ENCODE measurements around the gene HSD11B2. TPM values are rescaled to one million over a fixed set of nuclear protein-coding genes. Genes with fewer than 3 reads are reported as not detected.

HSD11B2 gene
- total RNA-seq, 2 donors from 2014 or later = not detected

DNA sequence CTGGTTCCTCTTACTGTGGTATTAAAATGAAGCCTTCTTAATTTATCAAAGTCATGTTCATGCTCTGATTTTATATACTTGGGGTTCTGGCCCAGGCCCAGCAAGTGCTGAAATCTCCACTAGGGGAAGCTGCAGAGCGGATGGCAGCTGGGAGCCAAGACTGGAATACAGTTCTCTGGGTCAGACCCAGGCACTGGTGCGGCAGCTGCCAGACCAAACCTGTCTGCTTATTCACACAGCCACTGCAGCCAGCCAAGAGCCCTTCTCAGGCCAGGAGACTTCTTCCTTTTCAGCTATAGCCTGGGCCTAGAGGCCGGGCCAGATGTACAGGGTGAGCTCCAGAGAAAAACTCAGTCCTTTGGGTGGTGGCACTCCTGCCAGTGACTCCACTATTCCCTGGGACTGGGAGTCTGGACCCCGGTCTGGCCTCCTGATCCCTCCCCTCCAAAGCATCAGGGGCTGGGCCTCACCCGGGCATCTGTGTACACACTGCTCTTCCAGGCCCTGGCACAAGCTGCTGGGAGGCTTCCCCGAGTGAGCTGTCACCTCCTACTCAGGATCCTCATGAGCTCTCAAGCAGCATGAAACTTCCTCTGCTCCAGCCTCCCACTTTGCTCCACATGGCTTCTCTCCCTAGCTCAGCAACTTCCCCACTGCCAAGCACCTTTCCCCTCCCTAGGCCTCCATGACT is 25.6 kb downstream of the HSD11B2 start:
- Histone ChIP-seq H3K4me3 (no peak overlapping the region), H3K27ac (peak overlapping the region; percentile 40), H3K9me3 (no peaks in the 10 kb centered on the region), H3K27me3 (replicated peaks; ENCODE audit: insufficient read depth) (no peaks in the 10 kb centered on the region), H3K36me3 (peaks cover 15% of the 10 kb centered on the region), H3K4me1 (ENCODE audit: control insufficient read depth in 1 of 2, low read depth in 2 of 2) (peaks cover 32 to 58% of the 10 kb centered on the region in 2 donors)
- DNase-seq (ENCODE audit: low spot score) (peak; percentile 41), ATAC-seq (ENCODE audit: insufficient number of reproducible peaks, low FRiP score, low read depth) (peak; percentile 52)
- TF ChIP-seq, protein P1, sequence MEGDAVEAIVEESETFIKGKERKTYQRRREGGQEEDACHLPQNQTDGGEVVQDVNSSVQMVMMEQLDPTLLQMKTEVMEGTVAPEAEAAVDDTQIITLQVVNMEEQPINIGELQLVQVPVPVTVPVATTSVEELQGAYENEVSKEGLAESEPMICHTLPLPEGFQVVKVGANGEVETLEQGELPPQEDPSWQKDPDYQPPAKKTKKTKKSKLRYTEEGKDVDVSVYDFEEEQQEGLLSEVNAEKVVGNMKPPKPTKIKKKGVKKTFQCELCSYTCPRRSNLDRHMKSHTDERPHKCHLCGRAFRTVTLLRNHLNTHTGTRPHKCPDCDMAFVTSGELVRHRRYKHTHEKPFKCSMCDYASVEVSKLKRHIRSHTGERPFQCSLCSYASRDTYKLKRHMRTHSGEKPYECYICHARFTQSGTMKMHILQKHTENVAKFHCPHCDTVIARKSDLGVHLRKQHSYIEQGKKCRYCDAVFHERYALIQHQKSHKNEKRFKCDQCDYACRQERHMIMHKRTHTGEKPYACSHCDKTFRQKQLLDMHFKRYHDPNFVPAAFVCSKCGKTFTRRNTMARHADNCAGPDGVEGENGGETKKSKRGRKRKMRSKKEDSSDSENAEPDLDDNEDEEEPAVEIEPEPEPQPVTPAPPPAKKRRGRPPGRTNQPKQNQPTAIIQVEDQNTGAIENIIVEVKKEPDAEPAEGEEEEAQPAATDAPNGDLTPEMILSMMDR (IDR thresholded peaks at IDR 0.05) = peak; percentile 73

DNA sequence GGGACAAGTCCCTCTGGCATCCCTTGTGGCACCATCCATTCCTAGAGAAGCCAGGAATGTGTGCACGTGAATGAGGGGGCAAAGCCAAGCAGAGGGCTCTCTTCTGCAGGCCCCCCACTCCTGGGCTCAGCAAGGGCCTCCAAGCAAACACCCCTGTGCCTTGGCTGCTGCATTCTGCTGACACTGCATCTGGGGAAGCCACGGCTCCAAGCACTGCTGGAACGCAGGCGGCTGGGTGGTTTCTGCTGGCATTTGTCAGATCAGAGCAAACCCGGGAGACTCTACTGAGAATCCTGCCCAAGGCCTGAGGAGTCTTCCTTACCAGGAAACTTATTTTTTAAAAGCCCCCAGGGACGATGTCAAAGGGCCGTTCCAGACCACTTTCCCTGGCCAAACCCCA is 26.7 kb downstream of the HSD11B2 start:
- TF ChIP-seq, protein P1 (IDR thresholded peaks at IDR 0.05) = no peak
- peaks cover 32 to 64% of the 10 kb centered on the region in 2 donors for H3K4me1 ChIP-seq (ENCODE audit: control insufficient read depth in 1 of 2, low read depth in 2 of 2)
- H3K36me3 ChIP-seq = peaks cover 9% of the 10 kb centered on the region
- H3K27me3 ChIP-seq (replicated peaks; ENCODE audit: insufficient read depth) = no peaks in the 10 kb centered on the region
- H3K9me3 ChIP-seq = no peaks in the 10 kb centered on the region
- ATAC-seq (ENCODE audit: insufficient number of reproducible peaks, low FRiP score, low read depth) = no peak
- no peak for DNase-seq (ENCODE audit: low spot score)
- H3K27ac ChIP-seq = peak overlapping the region; percentile 18 to 77
- no peak overlapping the region for H3K4me3 ChIP-seq

DNA sequence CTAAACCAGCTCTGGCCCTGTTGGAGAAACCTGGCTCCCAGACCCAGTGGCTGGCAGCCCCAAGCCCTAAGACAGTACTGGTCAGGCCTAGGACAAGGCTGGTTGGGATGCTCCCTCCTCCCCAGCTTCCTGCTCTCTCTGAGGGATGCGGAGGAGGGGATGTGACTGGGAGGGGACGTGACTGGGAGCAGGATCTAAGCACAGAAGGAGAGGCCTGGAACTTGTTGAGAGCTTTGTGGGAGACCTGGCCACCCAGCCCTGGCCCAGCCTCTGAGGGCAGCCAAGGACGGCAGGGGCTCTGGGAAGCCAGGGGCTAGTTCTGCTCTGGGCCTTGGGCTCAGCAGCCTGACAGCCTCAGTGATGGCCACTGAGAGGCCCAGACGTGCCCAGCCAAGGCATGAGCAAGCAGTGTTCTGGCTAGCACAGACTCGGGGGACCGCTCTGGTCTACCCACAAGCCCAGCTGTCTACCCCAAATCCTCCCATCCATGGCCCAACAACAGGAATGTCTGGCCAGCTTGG is 27.3 kb downstream of the HSD11B2 start:
- peaks cover 32 to 64% of the 10 kb centered on the region in 2 donors for H3K4me1 ChIP-seq (ENCODE audit: control insufficient read depth in 1 of 2, low read depth in 2 of 2)
- H3K27ac ChIP-seq = peak overlapping the region; percentile 40 to 77
- DNase-seq (ENCODE audit: low spot score) = no peak
- no peak for ATAC-seq (ENCODE audit: insufficient number of reproducible peaks, low FRiP score, low read depth)
- TF ChIP-seq, protein P1 (IDR thresholded peaks at IDR 0.05) = no peak
- H3K27me3 ChIP-seq (replicated peaks; ENCODE audit: insufficient read depth) = no peaks in the 10 kb centered on the region
- H3K36me3 ChIP-seq = peaks cover 3% of the 10 kb centered on the region
- no peaks in the 10 kb centered on the region for H3K9me3 ChIP-seq
- no peak overlapping the region for H3K4me3 ChIP-seq

DNA sequence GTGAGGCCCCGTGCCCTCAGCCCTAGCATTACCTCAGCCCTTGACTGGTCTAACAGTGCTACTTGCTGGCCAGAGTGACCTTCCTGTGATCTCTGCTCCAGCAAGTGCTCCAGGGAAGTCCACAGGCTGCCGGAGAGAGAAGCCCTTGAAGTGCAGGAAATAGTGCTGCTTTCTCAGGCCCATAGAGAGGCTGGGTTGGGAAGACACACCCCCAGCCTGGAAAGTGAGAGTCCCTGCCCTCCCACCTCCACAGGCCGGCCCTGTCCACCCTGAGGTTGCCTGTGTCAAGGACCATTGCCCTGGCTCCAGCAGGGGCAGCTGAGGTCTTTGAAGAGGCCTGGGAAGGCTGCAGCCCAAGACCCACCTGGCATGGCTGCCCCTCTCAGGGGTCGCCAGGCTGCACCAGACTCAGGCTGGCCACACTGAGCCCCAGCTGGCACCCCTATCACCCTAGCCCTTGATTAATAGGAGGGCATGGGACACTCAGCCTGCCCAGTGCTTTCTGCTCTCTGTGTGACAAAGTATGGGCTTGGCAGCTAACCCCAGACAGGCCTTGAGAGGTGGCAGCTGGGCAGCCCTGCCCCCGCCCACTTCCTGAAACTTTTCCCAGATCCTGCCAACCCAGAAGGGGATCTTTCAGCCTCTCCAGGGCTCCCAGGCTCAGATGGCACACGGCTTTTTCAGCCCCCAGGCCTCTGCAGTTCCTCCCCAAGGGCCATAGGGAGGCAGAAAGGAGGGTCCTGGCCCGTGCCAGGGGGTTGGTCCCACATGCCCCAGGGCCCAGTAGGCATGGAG is 28.3 kb downstream of the HSD11B2 start:
- Histone ChIP-seq H3K27me3 (replicated peaks; ENCODE audit: insufficient read depth) (no peaks in the 10 kb centered on the region), H3K4me1 (ENCODE audit: control insufficient read depth in 1 of 2, low read depth in 2 of 2) (peaks cover 32 to 64% of the 10 kb centered on the region in 2 donors), H3K27ac (peak overlapping the region; percentile 40 to 77), H3K9me3 (no peaks in the 10 kb centered on the region), H3K36me3 (no peaks in the 10 kb centered on the region), H3K4me3 (no peak overlapping the region)
- ATAC-seq (ENCODE audit: insufficient number of reproducible peaks, low FRiP score, low read depth) (peak; percentile 29), DNase-seq (ENCODE audit: low spot score) (no peak)
- TF ChIP-seq, protein P1 (IDR thresholded peaks at IDR 0.05) = no peak

DNA sequence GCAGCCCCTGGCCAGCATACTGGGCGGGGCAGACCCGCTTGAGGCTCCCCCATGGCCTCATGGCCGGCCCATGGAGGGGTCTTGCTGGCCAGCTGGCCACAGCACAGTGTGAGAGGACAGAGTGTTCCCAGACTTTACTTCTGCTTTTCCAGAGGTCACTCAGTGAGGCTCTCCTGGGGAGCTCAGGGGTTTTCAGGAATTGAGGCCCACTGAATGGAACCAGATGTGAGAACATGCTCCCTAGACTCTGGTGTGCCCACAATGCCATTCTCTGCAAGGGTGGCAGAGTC is 28.9 kb downstream of the HSD11B2 start:
- Histone ChIP-seq H3K9me3 (no peaks in the 10 kb centered on the region), H3K4me3 (no peak overlapping the region), H3K27me3 (replicated peaks; ENCODE audit: insufficient read depth) (no peaks in the 10 kb centered on the region), H3K4me1 (ENCODE audit: control insufficient read depth in 1 of 2, low read depth in 2 of 2) (peaks cover 32 to 66% of the 10 kb centered on the region in 2 donors), H3K36me3 (no peaks in the 10 kb centered on the region), H3K27ac (peak overlapping the region; percentile 40 to 77)
- DNase-seq (ENCODE audit: low spot score) (no peak), ATAC-seq (ENCODE audit: insufficient number of reproducible peaks, low FRiP score, low read depth) (no peak)
- TF ChIP-seq, protein P1 (IDR thresholded peaks at IDR 0.05) = no peak
